K562 (cell line): ENCODE measurements around the gene RET. TPM values are rescaled to one million over a fixed set of nuclear protein-coding genes. Genes with fewer than 3 reads are reported as not detected.
A peak's percentile ranks its signal among the peaks of the same experiment; 100 is the strongest.

Experiments used
- CBX8 ChIP-seq: fragments of 200-600 bp; sonication (generic); IDR thresholded peaks from 2 replicates; pipeline ENCODE4 v1.6.1; 2012; ENCODE audit warnings: borderline replicate concordance, mixed run types, low read depth, mild to moderate bottlenecking, moderate library complexity, mixed read lengths, low read length, control low read depth, inconsistent platforms; ENCODE audit not compliant: poor library complexity, severe bottlenecking; ENCODE audit errors: extremely low read depth
- DACH1 ChIP-seq: fragments of 450-650 bp; IDR thresholded peaks from 2 replicates; pipeline ENCODE4 v1.6.1; 2018; ENCODE audit not compliant: partially characterized antibody
- ETV5 ChIP-seq: sonication (generic); formaldehyde crosslinking; IDR thresholded peaks from 2 replicates; pipeline ENCODE4 v1.4.0; 2020; ENCODE audit warnings: low read depth, mild to moderate bottlenecking, missing genetic modification reagents
- GABPB1 ChIP-seq: sonication (generic); formaldehyde crosslinking; IDR thresholded peaks from 2 replicates; pipeline ENCODE4 v1.8.0; 2022; ENCODE audit warnings: mild to moderate bottlenecking, missing genetic modification reagents
- LCOR ChIP-seq: sonication (generic); formaldehyde crosslinking; IDR thresholded peaks from 2 replicates; pipeline ENCODE4 v1.8.0; 2022; ENCODE audit warnings: mild to moderate bottlenecking, missing genetic modification reagents
- MTA3 ChIP-seq: fragments of 450-650 bp; formaldehyde crosslinking; IDR thresholded peaks from 2 replicates; pipeline ENCODE4 v1.6.1; 2017; ENCODE audit warnings: mild to moderate bottlenecking, borderline replicate concordance
- NRF1 ChIP-seq, 2 experiments: fragments of 450-650 bp; IDR thresholded peaks in 1 of 2; conservative IDR thresholded peaks in 1 of 2; 2 replicates each; pipeline ENCODE4 v1.6.1; 2014; ENCODE audit warnings: mild to moderate bottlenecking in 2 of 2
- POLR2A ChIP-seq: fragments of 450-650 bp; conservative IDR thresholded peaks from 2 replicates; pipeline ENCODE4 v1.6.1; 2016
- PTTG1 ChIP-seq: fragments of 450-650 bp; IDR thresholded peaks from 2 replicates; pipeline ENCODE4 v1.6.1; 2016; ENCODE audit warnings: low read depth, mild to moderate bottlenecking, missing genetic modification characterization, missing compliant biosample characterization
- RAD51 ChIP-seq: fragments of 450-650 bp; IDR thresholded peaks from 2 replicates; pipeline ENCODE4 v1.7.1; 2016; ENCODE audit warnings: low read depth, mild to moderate bottlenecking, borderline replicate concordance
- RCOR1 ChIP-seq, 2 experiments: IDR thresholded peaks; 2 replicates each; pipeline ENCODE4 v1.6.1; 2012; ENCODE audit warnings: low read depth in 2 of 2, low read length in 2 of 2, borderline replicate concordance in 1 of 2, improper control_type of control experiment in 1 of 2
- SAFB ChIP-seq: fragments of 200-400 bp; formaldehyde crosslinking; IDR thresholded peaks from 2 replicates; pipeline ENCODE4 v1.6.1; 2017; ENCODE audit warnings: low read depth, low read length, borderline replicate concordance
- TAF7 ChIP-seq: fragments of 450-650 bp; IDR thresholded peaks from 2 replicates; pipeline ENCODE4 v1.6.1; 2016; ENCODE audit warnings: missing genetic modification characterization, missing compliant biosample characterization
- TBP ChIP-seq: optimal IDR thresholded peaks from 2 replicates; pipeline ENCODE3; 2011; ENCODE audit warnings: low read depth, low read length, improper control_type of control experiment
- ZNF12 ChIP-seq: sonication (generic); formaldehyde crosslinking; IDR thresholded peaks from 2 replicates; pipeline ENCODE4 v1.4.0; 2020; ENCODE audit warnings: mild to moderate bottlenecking, missing genetic modification reagents
- ZNF140 ChIP-seq: fragments of 250-450 bp; sonication (Bioruptor Pico); IDR thresholded peaks from 2 replicates; pipeline ENCODE4 v1.8.0; 2021; ENCODE audit warnings: moderate library complexity, mild to moderate bottlenecking, inconsistent platforms
- ZNF217 ChIP-seq: sonication (generic); formaldehyde crosslinking; IDR thresholded peaks from 2 replicates; pipeline ENCODE4 v1.8.0; 2022; ENCODE audit warnings: mild to moderate bottlenecking, missing genetic modification reagents
- ZNF311 ChIP-seq: fragments of 250-450 bp; sonication (Bioruptor Pico); IDR thresholded peaks from 2 replicates; pipeline ENCODE4 v1.4.0; 2020; ENCODE audit warnings: mild to moderate bottlenecking, moderate library complexity
- ZZZ3 ChIP-seq: fragments of 450-650 bp; IDR thresholded peaks from 2 replicates; pipeline ENCODE4 v1.6.1; 2016; ENCODE audit warnings: antibody characterized with exemption, mild to moderate bottlenecking, moderate library complexity
- polyA plus RNA-seq, 8 experiments: library from polyadenylated mRNA; depleted of rRNA in 4 of 8; stranded (reverse) in 5 of 8; unstranded in 3 of 8; fragments of >200 nt; fragmentation: Nextera tagmentation in 2 of 8; fragmentation: Illumina TruSeq in 1 of 8; extraction: Ambion mirVana in 2 of 8; extraction: Trizol in 1 of 8; gene quantifications; 2 replicates each; pipeline versions ENCODE4 v1.2.1 to v1.2.3, GENCODE V29; 2011 to 2014; ENCODE audit warnings: inconsistent platforms in 1 of 8, missing spikeins in 1 of 8
- total RNA-seq, 7 experiments: library from RNA; depleted of rRNA in 6 of 7; stranded (reverse); fragments of >200 nt in 6 of 7; fragmentation: Illumina TruSeq in 2 of 7; extraction: Trizol in 2 of 7; gene quantifications; 2 replicates each; pipeline versions ENCODE4 v1.2.1 to v1.2.3, GENCODE V29; 2011 to 2021; ENCODE audit warnings: low replicate concordance in 1 of 7
- TF ChIP-seq, protein P1 (sequence below), 2 experiments: fragments of 450-650 bp in 1 of 2; sonication (generic) in 1 of 2; formaldehyde crosslinking in 1 of 2; IDR thresholded peaks; 2 replicates each; pipeline versions ENCODE4 v1.7.1 to v1.9.0; 2016 to 2022; ENCODE audit warnings: inconsistent platforms in 1 of 2, mild to moderate bottlenecking in 1 of 2, missing genetic modification reagents in 1 of 2

The RET gene
- total and polyA plus RNA-seq, 9 of the 15 experiments (the other 6 are each of a cell fraction or from before 2014, with no cell fraction given): 0.04 to 0.05 TPM; not detected in 7

DNA sequence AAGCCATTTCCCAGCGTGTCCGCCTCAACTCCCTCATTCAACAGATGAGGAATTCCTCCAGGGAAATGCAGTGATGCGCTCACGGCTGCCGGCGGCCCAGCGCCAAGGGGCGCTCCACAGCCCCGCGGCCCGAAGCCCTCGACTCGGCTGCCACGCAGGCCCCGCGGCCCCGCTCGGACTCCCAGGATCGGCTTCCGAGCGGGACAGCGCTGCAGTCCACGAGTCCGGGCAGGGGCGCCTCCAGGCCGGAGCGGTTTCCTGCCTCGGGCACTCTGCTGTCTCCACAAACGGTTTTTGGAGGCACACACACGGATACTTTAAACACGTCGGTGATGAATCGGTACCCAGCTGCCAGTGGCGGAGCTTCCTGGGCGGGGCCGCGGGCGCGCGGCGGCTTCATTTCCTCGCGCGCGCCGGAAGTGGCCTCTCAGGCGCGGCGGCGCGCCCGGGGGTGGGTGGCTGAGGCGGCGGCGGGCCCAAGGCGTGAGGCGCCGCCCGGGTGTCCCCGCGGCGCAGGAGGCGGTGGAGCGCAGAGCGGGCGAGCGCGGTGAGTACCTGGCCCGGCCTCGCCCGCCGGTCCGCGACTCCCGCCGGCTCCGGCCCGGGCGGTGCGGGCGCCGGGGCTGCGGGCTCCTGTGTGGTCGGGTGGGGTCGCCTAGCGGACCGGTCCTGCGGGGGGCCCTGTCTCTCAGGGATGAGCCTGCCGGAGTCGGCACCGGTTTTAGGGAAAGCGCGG is 61.3 kb downstream of the RET start, which contains the start of gene CSGALNACT2 (continued):
- no peak for TF ChIP-seq ZNF140
- peak; percentile 39 for TF ChIP-seq TBP
- TF ChIP-seq, protein P1, sequence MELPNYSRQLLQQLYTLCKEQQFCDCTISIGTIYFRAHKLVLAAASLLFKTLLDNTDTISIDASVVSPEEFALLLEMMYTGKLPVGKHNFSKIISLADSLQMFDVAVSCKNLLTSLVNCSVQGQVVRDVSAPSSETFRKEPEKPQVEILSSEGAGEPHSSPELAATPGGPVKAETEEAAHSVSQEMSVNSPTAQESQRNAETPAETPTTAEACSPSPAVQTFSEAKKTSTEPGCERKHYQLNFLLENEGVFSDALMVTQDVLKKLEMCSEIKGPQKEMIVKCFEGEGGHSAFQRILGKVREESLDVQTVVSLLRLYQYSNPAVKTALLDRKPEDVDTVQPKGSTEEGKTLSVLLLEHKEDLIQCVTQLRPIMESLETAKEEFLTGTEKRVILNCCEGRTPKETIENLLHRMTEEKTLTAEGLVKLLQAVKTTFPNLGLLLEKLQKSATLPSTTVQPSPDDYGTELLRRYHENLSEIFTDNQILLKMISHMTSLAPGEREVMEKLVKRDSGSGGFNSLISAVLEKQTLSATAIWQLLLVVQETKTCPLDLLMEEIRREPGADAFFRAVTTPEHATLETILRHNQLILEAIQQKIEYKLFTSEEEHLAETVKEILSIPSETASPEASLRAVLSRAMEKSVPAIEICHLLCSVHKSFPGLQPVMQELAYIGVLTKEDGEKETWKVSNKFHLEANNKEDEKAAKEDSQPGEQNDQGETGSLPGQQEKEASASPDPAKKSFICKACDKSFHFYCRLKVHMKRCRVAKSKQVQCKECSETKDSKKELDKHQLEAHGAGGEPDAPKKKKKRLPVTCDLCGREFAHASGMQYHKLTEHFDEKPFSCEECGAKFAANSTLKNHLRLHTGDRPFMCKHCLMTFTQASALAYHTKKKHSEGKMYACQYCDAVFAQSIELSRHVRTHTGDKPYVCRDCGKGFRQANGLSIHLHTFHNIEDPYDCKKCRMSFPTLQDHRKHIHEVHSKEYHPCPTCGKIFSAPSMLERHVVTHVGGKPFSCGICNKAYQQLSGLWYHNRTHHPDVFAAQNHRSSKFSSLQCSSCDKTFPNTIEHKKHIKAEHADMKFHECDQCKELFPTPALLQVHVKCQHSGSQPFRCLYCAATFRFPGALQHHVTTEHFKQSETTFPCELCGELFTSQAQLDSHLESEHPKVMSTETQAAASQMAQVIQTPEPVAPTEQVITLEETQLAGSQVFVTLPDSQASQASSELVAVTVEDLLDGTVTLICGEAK (IDR thresholded peaks at IDR 0.05): peak; percentile 76
- TF ChIP-seq, protein P1 (CRISPR knock-in tag; IDR thresholded peaks at IDR 0.05): no peak
- peak in 1 of 2 experiments; percentile 66; a peak in 2 of 4 replicates for TF ChIP-seq RCOR1 (IDR thresholded peaks at IDR 0.05; ENCODE audit: borderline replicate concordance in 1 of 2, low read depth in 2 of 2, low read length in 2 of 2)
- TF ChIP-seq CBX8: no peak
- no peak for TF ChIP-seq ZNF311 (CRISPR knock-in tag)
- no peak for TF ChIP-seq ZNF12 (CRISPR knock-in tag)
- no peak for TF ChIP-seq LCOR (CRISPR knock-in tag)
- peak in 1 of 2 experiments; percentile 55; a peak in 2 of 4 replicates for TF ChIP-seq NRF1 (conservative IDR thresholded peaks at IDR 0.05 in 1 of 2, IDR thresholded peaks at IDR 0.05 in 1 of 2)
- TF ChIP-seq GABPB1: peak; percentile 45; the same call in 1 of the 2 replicates
- peak; percentile 26; the same call in 1 of the 2 replicates for TF ChIP-seq SAFB
- no peak for TF ChIP-seq RAD51
- peak; percentile 59; the same call in 1 of the 2 replicates for TF ChIP-seq POLR2A
- TF ChIP-seq TAF7 (tag): no peak
- 0 out of 2 replicates have a peak, but pooled peaks have one; percentile 32 for TF ChIP-seq MTA3
- peak; percentile 64; the same call in 1 of the 2 replicates for TF ChIP-seq ETV5
- no peak for TF ChIP-seq ZZZ3
- TF ChIP-seq DACH1: no peak
- no peak for TF ChIP-seq PTTG1 (tag)
- no peak for TF ChIP-seq ZNF217 (CRISPR knock-in tag)
